HFFc6 (cell line): Measurements from ENCODE around the gene PITX2. TPM values are rescaled to one million over a fixed set of nuclear protein-coding genes. Genes with fewer than 3 reads are reported as not detected.

Source experiments
- DNase-seq: peaks from one replicate; pipeline ENCODE4 v3.0.0-alpha.2; 2018
- H3K27ac Mint-ChIP-seq: 2 replicates; pipeline ENCODE4 v1.8.0; 2020; ENCODE audit warnings: mild to moderate bottlenecking, mixed read lengths
- H3K27me3 Mint-ChIP-seq: 2 replicates; pipeline ENCODE4 v1.8.0; 2021; ENCODE audit warnings: mild to moderate bottlenecking, moderate library complexity, mixed read lengths; ENCODE audit not compliant: insufficient read depth
- H3K36me3 Mint-ChIP-seq: 2 replicates; pipeline ENCODE4 v1.8.0; 2021; ENCODE audit warnings: low read depth, mixed read lengths
- H3K4me1 Mint-ChIP-seq: 2 replicates; pipeline ENCODE4 v1.8.0; 2020; ENCODE audit warnings: low read depth, mixed read lengths
- H3K4me3 Mint-ChIP-seq: 2 replicates; pipeline ENCODE4 v1.8.0; 2020; ENCODE audit warnings: mild to moderate bottlenecking, moderate library complexity, mixed read lengths
- H3K9me3 Mint-ChIP-seq: 2 replicates; pipeline ENCODE4 v1.8.0; 2020; ENCODE audit warnings: mild to moderate bottlenecking, mixed read lengths
- CTCF ChIP-seq: fragments of 200-600 bp; sonication (generic); IDR thresholded peaks from 2 replicates; pipeline ENCODE4 v1.5.0; 2021; ENCODE audit warnings: antibody characterized with exemption, mild to moderate bottlenecking
- total RNA-seq, 6 experiments: library from RNA; stranded (reverse); fragmentation: NEBNext Ultra II Directional; extraction: Animal tissue kit (Norgen Biotek cat#: 25700); gene quantifications; 2 replicates in 1 of 6; 3 replicates in 5 of 6; pipeline ENCODE4 v1.2.3, GENCODE V29; 2021

The PITX2 gene
- total RNA-seq, 6 experiments from 2014 or later: 15.9 to 22.8 (median 17.9) TPM

- H3K9me3 Mint-ChIP-seq: no peaks in the 10 kb centered on the region; the same call in 1 of the 2 replicates
- no peak overlapping the region for H3K4me3 Mint-ChIP-seq
- no peak overlapping the region for H3K27ac Mint-ChIP-seq
- no peak for DNase-seq
- H3K4me1 Mint-ChIP-seq: peaks cover 19% of the 10 kb centered on the region
- H3K36me3 Mint-ChIP-seq: peaks cover 33% of the 10 kb centered on the region
- peaks cover 26% of the 10 kb centered on the region; the same call in 1 of the 2 replicates for H3K27me3 Mint-ChIP-seq
- no peak for TF ChIP-seq CTCF
These were observed 7.9 kb downstream of the PITX2 start for GRCh38 chr4:110614976-110615352.

GRCh38 chr4:110614173-110614963, 8.5 kb downstream of the PITX2 start:
- Mint-ChIP-seq H3K27ac (no peak overlapping the region), H3K27me3 (peaks cover 26% of the 10 kb centered on the region; the same call in 1 of the 2 replicates), H3K4me1 (peaks cover 20% of the 10 kb centered on the region), H3K4me3 (no peak overlapping the region), H3K9me3 (no peaks in the 10 kb centered on the region; the same call in 1 of the 2 replicates), H3K36me3 (peaks cover 28% of the 10 kb centered on the region)
- DNase-seq: no peak
- no peak for TF ChIP-seq CTCF

GRCh38 chr4:110613745-110614144, 9.1 kb downstream of the PITX2 start:
- peaks cover 26% of the 10 kb centered on the region; the same call in 1 of the 2 replicates for H3K27me3 Mint-ChIP-seq
- no peak overlapping the region for H3K4me3 Mint-ChIP-seq
- peaks cover 21% of the 10 kb centered on the region for H3K36me3 Mint-ChIP-seq
- H3K27ac Mint-ChIP-seq: no peak overlapping the region
- no peaks in the 10 kb centered on the region; the same call in 1 of the 2 replicates for H3K9me3 Mint-ChIP-seq
- H3K4me1 Mint-ChIP-seq: peaks cover 26% of the 10 kb centered on the region
- DNase-seq: no peak
- no peak for TF ChIP-seq CTCF

GRCh38 chr4:110612631-110613269, 10.1 kb downstream of the PITX2 start:
- H3K4me1 Mint-ChIP-seq: peaks cover 29% of the 10 kb centered on the region
- peaks cover 26% of the 10 kb centered on the region; the same call in 1 of the 2 replicates for H3K27me3 Mint-ChIP-seq
- no peak overlapping the region for H3K4me3 Mint-ChIP-seq
- no peaks in the 10 kb centered on the region; the same call in 1 of the 2 replicates for H3K9me3 Mint-ChIP-seq
- TF ChIP-seq CTCF: no peak
- no peak overlapping the region for H3K27ac Mint-ChIP-seq
- no peak for DNase-seq
- peaks cover 11% of the 10 kb centered on the region for H3K36me3 Mint-ChIP-seq

GRCh38 chr4:110611968-110612447, 10.9 kb downstream of the PITX2 start:
- Mint-ChIP-seq H3K27ac (no peak overlapping the region), H3K36me3 (peaks cover 7% of the 10 kb centered on the region), H3K27me3 (peaks cover 26% of the 10 kb centered on the region; the same call in 1 of the 2 replicates), H3K4me1 (peaks cover 29% of the 10 kb centered on the region), H3K9me3 (no peaks in the 10 kb centered on the region; the same call in 1 of the 2 replicates), H3K4me3 (peak overlapping the region; percentile 9; the same call in 1 of the 2 replicates)
- no peak for DNase-seq
- TF ChIP-seq CTCF: no peak
